DMS 273 (cell line): ENCODE results near the gene HCN3.

Experiments
- DNase-seq: peaks from one replicate; lab custom pipeline; 2025; ENCODE audit not compliant: unreplicated experiment; lab: John Stamatoyannopoulos, UW

HCN3 gene

GRCh38 chr1:155254228-155254713 is 23.0 kb upstream of the HCN3 start:
- DNase-seq = peak; percentile 48

- DNase-seq = peak; percentile 62
Observed at GRCh38 chr1:155254714-155255242, 22.5 kb upstream of the HCN3 start.

GRCh38 chr1:155255243-155256007 is 21.8 kb upstream of the HCN3 start, which contains the start of gene ENTREP3:
Gene ENTREP3, minus strand, starts transcription at chr1:155255483. Its CDS starts 606 bp downstream, at chr1:155254877.
- DNase-seq = peak; percentile 93

- peak; percentile 52 for DNase-seq
Observed at GRCh38 chr1:155256058-155256852, 21.0 kb upstream of the HCN3 start.

GRCh38 chr1:155260276-155260675 is 17.0 kb upstream of the HCN3 start:
- no peak for DNase-seq

GRCh38 chr1:155261493-155261851 is 15.8 kb upstream of the HCN3 start:
- DNase-seq = no peak

- peak; percentile 99 for DNase-seq
Observed at GRCh38 chr1:155261852-155262673, 15.2 kb upstream of the HCN3 start, which contains the start of gene SCAMP3. Gene SCAMP3, minus strand, starts transcription at chr1:155262360. Its CDS starts 209 bp downstream, at chr1:155262151.

GRCh38 chr1:155263067-155263466 is 14.2 kb upstream of the HCN3 start:
- DNase-seq = no peak

- DNase-seq = no peak
Observed at GRCh38 chr1:155266553-155266952, 10.7 kb upstream of the HCN3 start.

- DNase-seq = no peak
Observed at GRCh38 chr1:155267373-155267772, 9.9 kb upstream of the HCN3 start.

- no peak for DNase-seq
Observed at GRCh38 chr1:155268630-155269029, 8.6 kb upstream of the HCN3 start.

- no peak for DNase-seq
Observed at GRCh38 chr1:155269381-155269780, 7.9 kb upstream of the HCN3 start.

GRCh38 chr1:155272466-155273342 is 4.6 kb upstream of the HCN3 start:
- DNase-seq = peak; percentile 89

- DNase-seq = peak; percentile 99
Observed at GRCh38 chr1:155273343-155274245, 3.7 kb upstream of the HCN3 start, which contains the start of gene CLK2. Gene CLK2, minus strand, starts transcription at chr1:155273504. Its CDS starts 2,527 bp downstream, at chr1:155270977.

- DNase-seq = peak; percentile 78
Observed at GRCh38 chr1:155277902-155278688, 832 bp downstream of the HCN3 start.

- DNase-seq = no peak
Observed at GRCh38 chr1:155278689-155279160, 1.5 kb downstream of the HCN3 start.

GRCh38 chr1:155279268-155279667 is 2.0 kb downstream of the HCN3 start:
- DNase-seq = no peak
